ENCODE results near the gene MCC.

Gene MCC

GRCh38 chr5:113390224-113390623 lies 98.0 kb downstream of the MCC start:
- no peaks in the 10 kb centered on the region for H3K27me3 ChIP-seq (ENCODE audit: insufficient read depth, low read depth, severe bottlenecking)
- H3K36me3 ChIP-seq = no peaks in the 10 kb centered on the region
- no peaks in the 10 kb centered on the region for H3K9me3 ChIP-seq (ENCODE audit: severe bottlenecking)
- H3K27ac ChIP-seq = no peak overlapping the region
- TF ChIP-seq CTCF (IDR thresholded peaks at IDR 0.05; ENCODE audit: low read depth, low read length) = no peak
- H3K4me3 ChIP-seq (ENCODE audit: low read depth, low read length) = no peak overlapping the region
- DNase-seq = no peak

- Histone ChIP-seq H3K27ac (no peak overlapping the region), H3K4me3 (ENCODE audit: low read depth, low read length) (no peak overlapping the region), H3K36me3 (no peaks in the 10 kb centered on the region), H3K27me3 (ENCODE audit: insufficient read depth, low read depth, severe bottlenecking) (no peaks in the 10 kb centered on the region), H3K9me3 (ENCODE audit: severe bottlenecking) (no peaks in the 10 kb centered on the region)
- DNase-seq = no peak
- TF ChIP-seq CTCF (IDR thresholded peaks at IDR 0.05; ENCODE audit: low read depth, low read length) = no peak
Measured at GRCh38 chr5:113389116-113389515, 99.1 kb downstream of the MCC start.

GRCh38 chr5:113387844-113388243 lies 100.4 kb downstream of the MCC start:
- Histone ChIP-seq H3K36me3 (no peaks in the 10 kb centered on the region), H3K4me3 (ENCODE audit: low read depth, low read length) (no peak overlapping the region), H3K27me3 (ENCODE audit: insufficient read depth, low read depth, severe bottlenecking) (no peaks in the 10 kb centered on the region), H3K9me3 (ENCODE audit: severe bottlenecking) (no peaks in the 10 kb centered on the region), H3K27ac (no peak overlapping the region)
- DNase-seq = no peak
- no peak for TF ChIP-seq CTCF (IDR thresholded peaks at IDR 0.05; ENCODE audit: low read depth, low read length)

DNA sequence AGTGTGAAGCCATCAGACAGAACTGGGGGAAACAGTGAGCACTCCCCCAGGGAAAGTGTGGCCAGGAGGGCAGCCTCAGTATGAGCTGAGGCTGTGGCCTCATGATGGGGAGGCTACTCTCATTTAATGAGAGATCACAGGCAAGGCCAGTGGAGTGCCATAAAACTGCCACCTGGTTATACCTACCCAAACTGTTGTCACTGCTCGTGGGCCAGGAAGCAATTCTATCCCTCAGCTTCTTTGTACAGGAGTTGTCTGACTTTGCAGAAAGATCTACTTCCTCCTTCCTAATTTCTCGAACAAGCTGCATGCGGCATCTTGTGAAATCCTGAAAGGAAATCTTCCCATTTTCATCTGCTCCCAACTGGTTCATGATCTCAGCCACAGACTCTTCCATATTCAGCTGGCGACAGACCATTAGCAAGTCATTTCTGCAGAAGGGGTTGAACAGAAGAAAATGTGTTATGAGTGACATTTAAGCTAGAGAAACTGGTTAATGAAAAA lies 103.4 kb downstream of the MCC start:
- no peaks in the 10 kb centered on the region for H3K27me3 ChIP-seq (ENCODE audit: insufficient read depth, low read depth, severe bottlenecking)
- no peak overlapping the region for H3K4me3 ChIP-seq (ENCODE audit: low read depth, low read length)
- DNase-seq = no peak
- H3K9me3 ChIP-seq (ENCODE audit: severe bottlenecking) = no peaks in the 10 kb centered on the region
- H3K27ac ChIP-seq = no peak overlapping the region
- TF ChIP-seq CTCF (IDR thresholded peaks at IDR 0.05; ENCODE audit: low read depth, low read length) = no peak
- no peaks in the 10 kb centered on the region for H3K36me3 ChIP-seq

- no peak for DNase-seq
- H3K27me3 ChIP-seq (ENCODE audit: insufficient read depth, low read depth, severe bottlenecking) = no peaks in the 10 kb centered on the region
- H3K9me3 ChIP-seq (ENCODE audit: severe bottlenecking) = no peaks in the 10 kb centered on the region
- no peak overlapping the region for H3K4me3 ChIP-seq (ENCODE audit: low read depth, low read length)
- H3K36me3 ChIP-seq = no peaks in the 10 kb centered on the region
- no peak overlapping the region for H3K27ac ChIP-seq
- TF ChIP-seq CTCF (IDR thresholded peaks at IDR 0.05; ENCODE audit: low read depth, low read length) = no peak
Measured at GRCh38 chr5:113382731-113383130, 105.5 kb downstream of the MCC start.

GRCh38 chr5:113381791-113382190 lies 106.5 kb downstream of the MCC start:
- Histone ChIP-seq H3K4me3 (ENCODE audit: low read depth, low read length) (no peak overlapping the region), H3K9me3 (ENCODE audit: severe bottlenecking) (no peaks in the 10 kb centered on the region), H3K36me3 (no peaks in the 10 kb centered on the region), H3K27ac (no peak overlapping the region), H3K27me3 (ENCODE audit: insufficient read depth, low read depth, severe bottlenecking) (no peaks in the 10 kb centered on the region)
- no peak for TF ChIP-seq CTCF (IDR thresholded peaks at IDR 0.05; ENCODE audit: low read depth, low read length)
- DNase-seq = no peak
